ENCODE measurements around the gene PIWIL1.

GRCh38 chr12:130342842-130343241 is 5.2 kb downstream of the PIWIL1 start:
- no peak for TF ChIP-seq CTCF (IDR thresholded peaks at IDR 0.05 in 8 of 11, conservative IDR thresholded peaks at IDR 0.05 in 3 of 11)
- TF ChIP-seq POLR2A (IDR thresholded peaks at IDR 0.05), result no peak

Measured in spleen (tissue), 7 donors.